Measurements from ENCODE around the gene ZNF710. TPM values are rescaled to one million over a fixed set of nuclear protein-coding genes. Genes with fewer than 3 reads are reported as not detected.

The ZNF710 gene
- total and polyA plus RNA-seq, 2 of the 13 experiments (the other 11 are each of a cell fraction or from before 2014, with no cell fraction given) = 4.7 to 20.6 TPM

DNA sequence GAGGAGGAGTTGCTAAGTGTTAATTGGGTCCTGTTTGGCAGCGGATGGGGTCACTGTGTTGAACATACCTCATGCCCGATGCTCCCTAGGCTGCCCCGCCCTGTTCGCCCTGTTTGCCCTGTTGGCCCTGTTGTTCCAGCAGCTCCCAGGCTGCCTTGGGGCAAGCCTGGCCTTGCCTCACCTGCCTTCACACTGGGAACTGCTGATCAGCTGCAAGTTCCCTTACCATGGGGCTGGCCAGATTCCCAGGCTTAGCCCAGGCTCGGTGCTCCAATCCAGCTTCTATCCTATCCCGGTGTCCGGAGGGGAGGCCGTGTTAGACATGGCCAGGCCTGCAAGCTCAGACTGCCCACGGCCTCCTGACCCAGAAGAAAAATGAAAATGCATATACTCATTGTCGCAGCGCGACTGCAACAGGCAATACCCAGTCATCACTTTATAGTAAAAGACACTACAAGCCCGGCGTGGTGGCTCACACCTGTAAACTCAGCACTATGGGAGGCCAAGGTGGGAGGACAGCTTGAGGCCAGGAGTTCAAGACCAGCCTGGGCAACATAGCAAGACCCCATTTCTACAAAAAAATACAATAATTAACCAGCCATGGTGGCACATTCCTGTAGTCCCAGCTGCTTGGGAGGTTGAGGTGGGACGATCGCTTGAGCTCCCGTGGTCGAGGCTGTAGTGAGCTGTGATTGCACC, 42.9 kb upstream of the ZNF710 start (continued):
- TF ChIP-seq ZNF121 (CRISPR knock-in tag; IDR thresholded peaks at IDR 0.05) (peak; percentile 96), YY1 (IDR thresholded peaks at IDR 0.05; ENCODE audit: insufficient read depth, insufficient replicate concordance, low read depth, low read length) (peak; percentile 20), ZNF567 (CRISPR knock-in tag; IDR thresholded peaks at IDR 0.05; ENCODE audit: borderline replicate concordance) (no peak), PITX1 (CRISPR knock-in tag; IDR thresholded peaks at IDR 0.05) (peak; percentile 11; the same call in 1 of the 2 replicates), ZNF256 (CRISPR knock-in tag; conservative IDR thresholded peaks at IDR 0.05) (no peak), SSRP1 (CRISPR knock-in tag; IDR thresholded peaks at IDR 0.05) (no peak), ZBTB7B (CRISPR knock-in tag; IDR thresholded peaks at IDR 0.05) (0 out of 2 replicates have a peak, but pooled peaks have one; percentile 45), HOXA9 (CRISPR knock-in tag; IDR thresholded peaks at IDR 0.05; ENCODE audit: borderline replicate concordance) (no peak), KDM5B (CRISPR knock-in tag; IDR thresholded peaks at IDR 0.05; ENCODE audit: borderline replicate concordance) (peak; percentile 30; the same call in 1 of the 2 replicates), ZFX (CRISPR knock-in tag; IDR thresholded peaks at IDR 0.05; ENCODE audit: low read depth) (peak; percentile 72), MED13 (CRISPR knock-in tag; IDR thresholded peaks at IDR 0.05) (no peak), THYN1 (CRISPR knock-in tag; IDR thresholded peaks at IDR 0.05; ENCODE audit: borderline replicate concordance, low read depth) (no peak), ZNF788 (CRISPR knock-in tag; IDR thresholded peaks at IDR 0.05; ENCODE audit: borderline replicate concordance) (peak; percentile 62; the same call in 1 of the 2 replicates), ZNF569 (CRISPR knock-in tag; IDR thresholded peaks at IDR 0.05; ENCODE audit: borderline replicate concordance) (no peak), MAF1 (CRISPR knock-in tag; IDR thresholded peaks at IDR 0.05; ENCODE audit: borderline replicate concordance) (no peak), ZNF75D (CRISPR knock-in tag; IDR thresholded peaks at IDR 0.05; ENCODE audit: borderline replicate concordance) (no peak)
- TF ChIP-seq, protein P1, sequence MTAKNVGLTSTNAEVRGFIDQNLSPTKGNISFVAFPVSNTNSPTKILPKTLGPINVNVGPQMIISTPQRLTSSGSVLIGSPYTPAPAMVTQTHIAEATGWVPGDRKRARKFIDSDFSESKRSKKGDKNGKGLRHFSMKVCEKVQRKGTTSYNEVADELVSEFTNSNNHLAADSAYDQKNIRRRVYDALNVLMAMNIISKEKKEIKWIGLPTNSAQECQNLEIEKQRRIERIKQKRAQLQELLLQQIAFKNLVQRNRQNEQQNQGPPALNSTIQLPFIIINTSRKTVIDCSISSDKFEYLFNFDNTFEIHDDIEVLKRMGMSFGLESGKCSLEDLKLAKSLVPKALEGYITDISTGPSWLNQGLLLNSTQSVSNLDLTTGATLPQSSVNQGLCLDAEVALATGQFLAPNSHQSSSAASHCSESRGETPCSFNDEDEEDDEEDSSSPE (CRISPR knock-in tag; IDR thresholded peaks at IDR 0.05) = no peak
- TF ChIP-seq, protein P2, sequence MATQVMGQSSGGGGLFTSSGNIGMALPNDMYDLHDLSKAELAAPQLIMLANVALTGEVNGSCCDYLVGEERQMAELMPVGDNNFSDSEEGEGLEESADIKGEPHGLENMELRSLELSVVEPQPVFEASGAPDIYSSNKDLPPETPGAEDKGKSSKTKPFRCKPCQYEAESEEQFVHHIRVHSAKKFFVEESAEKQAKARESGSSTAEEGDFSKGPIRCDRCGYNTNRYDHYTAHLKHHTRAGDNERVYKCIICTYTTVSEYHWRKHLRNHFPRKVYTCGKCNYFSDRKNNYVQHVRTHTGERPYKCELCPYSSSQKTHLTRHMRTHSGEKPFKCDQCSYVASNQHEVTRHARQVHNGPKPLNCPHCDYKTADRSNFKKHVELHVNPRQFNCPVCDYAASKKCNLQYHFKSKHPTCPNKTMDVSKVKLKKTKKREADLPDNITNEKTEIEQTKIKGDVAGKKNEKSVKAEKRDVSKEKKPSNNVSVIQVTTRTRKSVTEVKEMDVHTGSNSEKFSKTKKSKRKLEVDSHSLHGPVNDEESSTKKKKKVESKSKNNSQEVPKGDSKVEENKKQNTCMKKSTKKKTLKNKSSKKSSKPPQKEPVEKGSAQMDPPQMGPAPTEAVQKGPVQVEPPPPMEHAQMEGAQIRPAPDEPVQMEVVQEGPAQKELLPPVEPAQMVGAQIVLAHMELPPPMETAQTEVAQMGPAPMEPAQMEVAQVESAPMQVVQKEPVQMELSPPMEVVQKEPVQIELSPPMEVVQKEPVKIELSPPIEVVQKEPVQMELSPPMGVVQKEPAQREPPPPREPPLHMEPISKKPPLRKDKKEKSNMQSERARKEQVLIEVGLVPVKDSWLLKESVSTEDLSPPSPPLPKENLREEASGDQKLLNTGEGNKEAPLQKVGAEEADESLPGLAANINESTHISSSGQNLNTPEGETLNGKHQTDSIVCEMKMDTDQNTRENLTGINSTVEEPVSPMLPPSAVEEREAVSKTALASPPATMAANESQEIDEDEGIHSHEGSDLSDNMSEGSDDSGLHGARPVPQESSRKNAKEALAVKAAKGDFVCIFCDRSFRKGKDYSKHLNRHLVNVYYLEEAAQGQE (IDR thresholded peaks at IDR 0.05; ENCODE audit: borderline replicate concordance in 1 of 2, low read depth in 1 of 2, low read length in 2 of 2) = no peak
- TF ChIP-seq, protein P3, sequence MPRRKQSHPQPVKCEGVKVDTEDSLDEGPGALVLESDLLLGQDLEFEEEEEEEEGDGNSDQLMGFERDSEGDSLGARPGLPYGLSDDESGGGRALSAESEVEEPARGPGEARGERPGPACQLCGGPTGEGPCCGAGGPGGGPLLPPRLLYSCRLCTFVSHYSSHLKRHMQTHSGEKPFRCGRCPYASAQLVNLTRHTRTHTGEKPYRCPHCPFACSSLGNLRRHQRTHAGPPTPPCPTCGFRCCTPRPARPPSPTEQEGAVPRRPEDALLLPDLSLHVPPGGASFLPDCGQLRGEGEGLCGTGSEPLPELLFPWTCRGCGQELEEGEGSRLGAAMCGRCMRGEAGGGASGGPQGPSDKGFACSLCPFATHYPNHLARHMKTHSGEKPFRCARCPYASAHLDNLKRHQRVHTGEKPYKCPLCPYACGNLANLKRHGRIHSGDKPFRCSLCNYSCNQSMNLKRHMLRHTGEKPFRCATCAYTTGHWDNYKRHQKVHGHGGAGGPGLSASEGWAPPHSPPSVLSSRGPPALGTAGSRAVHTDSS (CRISPR knock-in tag; conservative IDR thresholded peaks at IDR 0.05) = no peak
- TF ChIP-seq, protein P4, sequence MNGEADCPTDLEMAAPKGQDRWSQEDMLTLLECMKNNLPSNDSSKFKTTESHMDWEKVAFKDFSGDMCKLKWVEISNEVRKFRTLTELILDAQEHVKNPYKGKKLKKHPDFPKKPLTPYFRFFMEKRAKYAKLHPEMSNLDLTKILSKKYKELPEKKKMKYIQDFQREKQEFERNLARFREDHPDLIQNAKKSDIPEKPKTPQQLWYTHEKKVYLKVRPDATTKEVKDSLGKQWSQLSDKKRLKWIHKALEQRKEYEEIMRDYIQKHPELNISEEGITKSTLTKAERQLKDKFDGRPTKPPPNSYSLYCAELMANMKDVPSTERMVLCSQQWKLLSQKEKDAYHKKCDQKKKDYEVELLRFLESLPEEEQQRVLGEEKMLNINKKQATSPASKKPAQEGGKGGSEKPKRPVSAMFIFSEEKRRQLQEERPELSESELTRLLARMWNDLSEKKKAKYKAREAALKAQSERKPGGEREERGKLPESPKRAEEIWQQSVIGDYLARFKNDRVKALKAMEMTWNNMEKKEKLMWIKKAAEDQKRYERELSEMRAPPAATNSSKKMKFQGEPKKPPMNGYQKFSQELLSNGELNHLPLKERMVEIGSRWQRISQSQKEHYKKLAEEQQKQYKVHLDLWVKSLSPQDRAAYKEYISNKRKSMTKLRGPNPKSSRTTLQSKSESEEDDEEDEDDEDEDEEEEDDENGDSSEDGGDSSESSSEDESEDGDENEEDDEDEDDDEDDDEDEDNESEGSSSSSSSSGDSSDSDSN (CRISPR knock-in tag; IDR thresholded peaks at IDR 0.05) = peak; percentile 42; the same call in 1 of the 2 replicates

Measured in HepG2 (cell line).